Activated T-helper 2 cell treated with anti-CD3 and anti-CD28 coated beads, Interferon-gamma antibody, Interleukin-2, Interleukin-4, amounts not matched to agents 10 μg/mL and 5 μg/mL and 100 μg/mL, durations not matched to agents 14 hours and 24 hours and 36 hours (primary cell): ENCODE measurements around the gene SYNDIG1. TPM values are rescaled to one million over a fixed set of nuclear protein-coding genes. Genes with fewer than 3 reads are reported as not detected.

Experiments
- DNase-seq: peaks from one replicate; pipeline ENCODE4 v3.0.0; 2021; ENCODE audit warnings: low spot score
- H3K27ac Mint-ChIP-seq: one replicate; pipeline ENCODE4 v1.8.0; 2021; ENCODE audit warnings: mixed read lengths
- H3K27me3 Mint-ChIP-seq: one replicate; pipeline ENCODE4 v1.8.0; 2021; ENCODE audit warnings: low read depth, mixed read lengths
- H3K36me3 Mint-ChIP-seq: one replicate; pipeline ENCODE4 v1.8.0; 2021; ENCODE audit warnings: low read depth, mixed read lengths
- H3K4me1 Mint-ChIP-seq: one replicate; pipeline ENCODE4 v1.8.0; 2021; ENCODE audit warnings: low read depth, mixed read lengths
- H3K4me3 Mint-ChIP-seq: one replicate; pipeline ENCODE4 v1.8.0; 2021; ENCODE audit warnings: low read depth, mild to moderate bottlenecking, moderate library complexity, mixed read lengths
- H3K9me3 Mint-ChIP-seq: one replicate; pipeline ENCODE4 v1.8.0; 2021; ENCODE audit warnings: mixed read lengths
- intact Hi-C: fragments of 100-400 bp; cut with micrococcal nuclease; formaldehyde crosslinking; loops from one replicate; pipeline ENCODE4 v1.15.1; 2023
- total RNA-seq: library from RNA; stranded (reverse); gene quantifications from 2 replicates; pipeline ENCODE4 v1.2.3, GENCODE V29; 2022

The SYNDIG1 gene
- total RNA-seq, 1 donor from 2014 or later = not detected

- no peaks in the 10 kb centered on the region for H3K4me1 Mint-ChIP-seq
- H3K36me3 Mint-ChIP-seq = no peaks in the 10 kb centered on the region
- peaks cover 6% of the 10 kb centered on the region for H3K9me3 Mint-ChIP-seq
- no peak overlapping the region for H3K4me3 Mint-ChIP-seq
- intact Hi-C loops = no loop called here
- H3K27ac Mint-ChIP-seq = no peak overlapping the region
- DNase-seq = no peak
- H3K27me3 Mint-ChIP-seq = no peaks in the 10 kb centered on the region
These were observed 91.4 kb downstream of the SYNDIG1 start for GRCh38 chr20:24560571-24561491.

- no peaks in the 10 kb centered on the region for H3K4me1 Mint-ChIP-seq
- no peak overlapping the region for H3K27ac Mint-ChIP-seq
- H3K4me3 Mint-ChIP-seq = no peak overlapping the region
- H3K9me3 Mint-ChIP-seq = peaks cover 6% of the 10 kb centered on the region
- no peaks in the 10 kb centered on the region for H3K27me3 Mint-ChIP-seq
- H3K36me3 Mint-ChIP-seq = no peaks in the 10 kb centered on the region
- DNase-seq = no peak
- intact Hi-C loops = no loop called here
These were observed 96.5 kb downstream of the SYNDIG1 start for GRCh38 chr20:24565835-24566351.

GRCh38 chr20:24566656-24567055, 97.2 kb downstream of the SYNDIG1 start:
- H3K27me3 Mint-ChIP-seq = no peaks in the 10 kb centered on the region
- H3K36me3 Mint-ChIP-seq = no peaks in the 10 kb centered on the region
- DNase-seq = no peak
- H3K4me3 Mint-ChIP-seq = no peak overlapping the region
- no peaks in the 10 kb centered on the region for H3K4me1 Mint-ChIP-seq
- H3K27ac Mint-ChIP-seq = no peak overlapping the region
- H3K9me3 Mint-ChIP-seq = peaks cover 6% of the 10 kb centered on the region
- intact Hi-C loops = no loop called here

- H3K4me1 Mint-ChIP-seq = no peaks in the 10 kb centered on the region
- H3K27ac Mint-ChIP-seq = no peak overlapping the region
- H3K27me3 Mint-ChIP-seq = no peaks in the 10 kb centered on the region
These were observed 98.1 kb downstream of the SYNDIG1 start for GRCh38 chr20:24567508-24567907.

GRCh38 chr20:24568842-24569241, 99.4 kb downstream of the SYNDIG1 start:
- intact Hi-C loops = no loop called here
- no peaks in the 10 kb centered on the region for H3K36me3 Mint-ChIP-seq

More at GRCh38 chr20:24567508-24567907, 98.1 kb downstream of the SYNDIG1 start:
- Mint-ChIP-seq H3K4me3 (no peak overlapping the region), H3K36me3 (no peaks in the 10 kb centered on the region), H3K9me3 (peaks cover 6% of the 10 kb centered on the region)
- intact Hi-C loops = no loop called here
- no peak for DNase-seq

GRCh38 chr20:24571159-24571558, 101.7 kb downstream of the SYNDIG1 start:
- H3K36me3 Mint-ChIP-seq = no peaks in the 10 kb centered on the region
- H3K27ac Mint-ChIP-seq = no peak overlapping the region
- no peaks in the 10 kb centered on the region for H3K9me3 Mint-ChIP-seq
- no peaks in the 10 kb centered on the region for H3K27me3 Mint-ChIP-seq
- no peak for DNase-seq
- no peak overlapping the region for H3K4me3 Mint-ChIP-seq
- intact Hi-C loops = no loop called here
- no peaks in the 10 kb centered on the region for H3K4me1 Mint-ChIP-seq

More at GRCh38 chr20:24568842-24569241, 99.4 kb downstream of the SYNDIG1 start:
- Mint-ChIP-seq H3K4me3 (no peak overlapping the region), H3K27ac (no peak overlapping the region), H3K27me3 (no peaks in the 10 kb centered on the region), H3K4me1 (no peaks in the 10 kb centered on the region), H3K9me3 (peaks cover 2% of the 10 kb centered on the region)
- no peak for DNase-seq

GRCh38 chr20:24572140-24572539, 102.7 kb downstream of the SYNDIG1 start:
- H3K36me3 Mint-ChIP-seq = no peaks in the 10 kb centered on the region

GRCh38 chr20:24572862-24573261, 103.4 kb downstream of the SYNDIG1 start:
- intact Hi-C loops = no loop called here
- Mint-ChIP-seq H3K27me3 (no peaks in the 10 kb centered on the region), H3K4me1 (no peaks in the 10 kb centered on the region), H3K27ac (no peak overlapping the region), H3K36me3 (no peaks in the 10 kb centered on the region), H3K9me3 (no peaks in the 10 kb centered on the region), H3K4me3 (no peak overlapping the region)
- no peak for DNase-seq

More at GRCh38 chr20:24572140-24572539, 102.7 kb downstream of the SYNDIG1 start:
- intact Hi-C loops = no loop called here
- no peak overlapping the region for H3K4me3 Mint-ChIP-seq
- H3K27ac Mint-ChIP-seq = no peak overlapping the region
- H3K4me1 Mint-ChIP-seq = no peaks in the 10 kb centered on the region
- DNase-seq = no peak
- no peaks in the 10 kb centered on the region for H3K27me3 Mint-ChIP-seq
- no peaks in the 10 kb centered on the region for H3K9me3 Mint-ChIP-seq

GRCh38 chr20:24573557-24573956, 104.1 kb downstream of the SYNDIG1 start:
- intact Hi-C loops = no loop called here
- H3K9me3 Mint-ChIP-seq = no peaks in the 10 kb centered on the region
- H3K36me3 Mint-ChIP-seq = no peaks in the 10 kb centered on the region
- no peak for DNase-seq
- no peak overlapping the region for H3K4me3 Mint-ChIP-seq
- H3K4me1 Mint-ChIP-seq = no peaks in the 10 kb centered on the region
- H3K27ac Mint-ChIP-seq = no peak overlapping the region
- no peaks in the 10 kb centered on the region for H3K27me3 Mint-ChIP-seq

- H3K4me3 Mint-ChIP-seq = no peak overlapping the region
- H3K27me3 Mint-ChIP-seq = no peaks in the 10 kb centered on the region
- no peaks in the 10 kb centered on the region for H3K4me1 Mint-ChIP-seq
- H3K36me3 Mint-ChIP-seq = no peaks in the 10 kb centered on the region
- H3K27ac Mint-ChIP-seq = no peak overlapping the region
- intact Hi-C loops = no loop called here
- DNase-seq = no peak
- no peaks in the 10 kb centered on the region for H3K9me3 Mint-ChIP-seq
These were observed 104.9 kb downstream of the SYNDIG1 start for GRCh38 chr20:24574307-24574706.

GRCh38 chr20:24574797-24575196, 105.4 kb downstream of the SYNDIG1 start:
- Mint-ChIP-seq H3K36me3 (no peaks in the 10 kb centered on the region), H3K9me3 (no peaks in the 10 kb centered on the region), H3K4me3 (no peak overlapping the region), H3K4me1 (no peaks in the 10 kb centered on the region), H3K27ac (no peak overlapping the region), H3K27me3 (no peaks in the 10 kb centered on the region)
- intact Hi-C loops = no loop called here
- no peak for DNase-seq

GRCh38 chr20:24575811-24576210, 106.4 kb downstream of the SYNDIG1 start:
- Mint-ChIP-seq H3K4me3 (no peak overlapping the region), H3K27me3 (no peaks in the 10 kb centered on the region), H3K9me3 (no peaks in the 10 kb centered on the region), H3K27ac (no peak overlapping the region), H3K36me3 (no peaks in the 10 kb centered on the region), H3K4me1 (no peaks in the 10 kb centered on the region)
- intact Hi-C loops = no loop called here
- DNase-seq = no peak

GRCh38 chr20:24576447-24576846, 107.0 kb downstream of the SYNDIG1 start:
- intact Hi-C loops = no loop called here

More at GRCh38 chr20:24576447-24576846, 107.0 kb downstream of the SYNDIG1 start:
- H3K27me3 Mint-ChIP-seq = no peaks in the 10 kb centered on the region
- no peak overlapping the region for H3K27ac Mint-ChIP-seq
- DNase-seq = no peak
- no peak overlapping the region for H3K4me3 Mint-ChIP-seq
- H3K9me3 Mint-ChIP-seq = no peaks in the 10 kb centered on the region
- no peaks in the 10 kb centered on the region for H3K36me3 Mint-ChIP-seq
- H3K4me1 Mint-ChIP-seq = no peaks in the 10 kb centered on the region
